Loucy (cell line): ENCODE data around the gene FADS2.

Experiments
- H2AFZ ChIP-seq: fragments of 200-600 bp; sonication (generic); 2 replicates; pipeline ENCODE4 v1.6.0; 2016; ENCODE audit warnings: antibody characterized with exemption, mild to moderate bottlenecking, low read length, moderate library complexity
- H3F3A ChIP-seq: fragments of 200-600 bp; 2 replicates; pipeline ENCODE4 v1.6.0; 2016; ENCODE audit warnings: antibody characterized with exemption, low read depth, mild to moderate bottlenecking
- H3K27me3 ChIP-seq: fragments of 200-600 bp; sonication (generic); 2 replicates; pipeline ENCODE4 v1.6.1; 2014; ENCODE audit warnings: low read length, mild to moderate bottlenecking; ENCODE audit not compliant: insufficient read depth, poor library complexity, severe bottlenecking
- H3K36me3 ChIP-seq: fragments of 200-600 bp; sonication (generic); 2 replicates; pipeline ENCODE4 v1.6.1; 2016; ENCODE audit warnings: low read length; ENCODE audit not compliant: insufficient read depth
- H3K4me1 ChIP-seq: fragments of 200-600 bp; sonication (generic); 2 replicates; pipeline ENCODE4 v1.5.1; 2014; ENCODE audit warnings: low read length, mild to moderate bottlenecking; ENCODE audit not compliant: insufficient read depth, poor library complexity, severe bottlenecking
- H3K4me2 ChIP-seq: fragments of 200-600 bp; sonication (generic); 2 replicates; pipeline ENCODE4 v1.6.0; 2014; ENCODE audit warnings: antibody characterized with exemption, low read length, low read depth, mild to moderate bottlenecking; ENCODE audit not compliant: poor library complexity, severe bottlenecking
- H3K4me3 ChIP-seq: fragments of 200-600 bp; sonication (generic); 2 replicates; pipeline ENCODE4 v1.5.1; 2014; ENCODE audit warnings: low read length, mild to moderate bottlenecking, mixed read lengths; ENCODE audit not compliant: poor library complexity, severe bottlenecking
- H3K79me2 ChIP-seq: fragments of 200-600 bp; sonication (generic); 2 replicates; pipeline ENCODE4 v1.6.1; 2014; ENCODE audit warnings: low read length; ENCODE audit not compliant: insufficient read depth
- H3K9ac ChIP-seq: fragments of 200-600 bp; sonication (generic); 2 replicates; pipeline ENCODE4 v1.6.0; 2014; ENCODE audit warnings: mild to moderate bottlenecking, low read depth, low read length, moderate library complexity; ENCODE audit not compliant: poor library complexity, severe bottlenecking
- H3K9me2 ChIP-seq: fragments of 200-600 bp; sonication (generic); replicated peaks from 2 replicates; pipeline ENCODE4 v1.6.1; 2016; ENCODE audit warnings: low read depth, low read length, mixed read lengths
- H3K9me3 ChIP-seq: fragments of 200-600 bp; sonication (generic); 2 replicates; pipeline ENCODE4 v1.6.1; 2014; ENCODE audit warnings: mild to moderate bottlenecking, antibody characterized with exemption, low read length, low read depth; ENCODE audit not compliant: insufficient read depth
- H4K20me1 ChIP-seq: fragments of 200-600 bp; sonication (generic); 2 replicates; pipeline ENCODE4 v1.6.0; 2014; ENCODE audit warnings: antibody characterized with exemption, low read length, mild to moderate bottlenecking; ENCODE audit not compliant: insufficient read depth, poor library complexity, severe bottlenecking
- CTCF ChIP-seq: fragments of 200-600 bp; sonication (generic); conservative IDR thresholded peaks from 2 replicates; pipeline ENCODE4 v1.5.1; 2014; ENCODE audit warnings: mild to moderate bottlenecking, antibody characterized with exemption, low read length
- EZH2phosphoT487 ChIP-seq: fragments of 200-600 bp; IDR thresholded peaks from 2 replicates; pipeline ENCODE4 v1.6.1; 2018; ENCODE audit warnings: antibody characterized with exemption, mild to moderate bottlenecking, moderate library complexity, borderline replicate concordance

FADS2 gene

GRCh38 chr11:61898247-61898582 lies 70.1 kb downstream of the FADS2 start:
- Histone ChIP-seq H4K20me1 (no peaks in the 10 kb centered on the region), H3K9me2 (no peaks in the 10 kb centered on the region), H2AFZ (no peak overlapping the region), H3K4me3 (no peak overlapping the region), H3K9ac (no peak overlapping the region), H3K9me3 (no peaks in the 10 kb centered on the region), H3K4me1 (no peaks in the 10 kb centered on the region), H3K27me3 (no peaks in the 10 kb centered on the region), H3K79me2 (no peaks in the 10 kb centered on the region), H3K36me3 (no peaks in the 10 kb centered on the region), H3F3A (no peaks in the 10 kb centered on the region), H3K4me2 (no peak overlapping the region)
- no peak for TF ChIP-seq EZH2phosphoT487
- TF ChIP-seq CTCF = no peak

- H3K27me3 ChIP-seq = no peaks in the 10 kb centered on the region
- H3K4me1 ChIP-seq = no peaks in the 10 kb centered on the region
- TF ChIP-seq CTCF = peak; percentile 99
- no peak for TF ChIP-seq EZH2phosphoT487
- no peaks in the 10 kb centered on the region for H3K9me2 ChIP-seq
- no peaks in the 10 kb centered on the region for H3K79me2 ChIP-seq
- no peaks in the 10 kb centered on the region for H4K20me1 ChIP-seq
- H3K36me3 ChIP-seq = no peaks in the 10 kb centered on the region
- no peak overlapping the region for H3K4me3 ChIP-seq
- H3F3A ChIP-seq = no peaks in the 10 kb centered on the region
- no peak overlapping the region for H3K4me2 ChIP-seq
- H3K9me3 ChIP-seq = no peaks in the 10 kb centered on the region
- H2AFZ ChIP-seq = peak overlapping the region; percentile 86; the same call in 1 of the 2 replicates
- no peak overlapping the region for H3K9ac ChIP-seq
These were observed 71.2 kb downstream of the FADS2 start for GRCh38 chr11:61899146-61899841.

- Histone ChIP-seq H3K4me2 (no peak overlapping the region), H3K27me3 (no peaks in the 10 kb centered on the region), H3K36me3 (no peaks in the 10 kb centered on the region)
These were observed 72.2 kb downstream of the FADS2 start for GRCh38 chr11:61900251-61900650.

More at GRCh38 chr11:61900251-61900650, 72.2 kb downstream of the FADS2 start:
- H3K9ac ChIP-seq = no peak overlapping the region
- no peaks in the 10 kb centered on the region for H3K9me3 ChIP-seq
- H2AFZ ChIP-seq = no peak overlapping the region
- no peaks in the 10 kb centered on the region for H3K4me1 ChIP-seq
- no peaks in the 10 kb centered on the region for H3K9me2 ChIP-seq
- no peak overlapping the region for H3K4me3 ChIP-seq
- no peaks in the 10 kb centered on the region for H3K79me2 ChIP-seq
- TF ChIP-seq CTCF = no peak
- TF ChIP-seq EZH2phosphoT487 = no peak
- H3F3A ChIP-seq = no peaks in the 10 kb centered on the region
- no peaks in the 10 kb centered on the region for H4K20me1 ChIP-seq
